ENCODE measurements around the gene TM9SF2.
A peak's percentile ranks its signal among the peaks of the same experiment; 100 is the strongest.

Gene TM9SF2

DNA sequence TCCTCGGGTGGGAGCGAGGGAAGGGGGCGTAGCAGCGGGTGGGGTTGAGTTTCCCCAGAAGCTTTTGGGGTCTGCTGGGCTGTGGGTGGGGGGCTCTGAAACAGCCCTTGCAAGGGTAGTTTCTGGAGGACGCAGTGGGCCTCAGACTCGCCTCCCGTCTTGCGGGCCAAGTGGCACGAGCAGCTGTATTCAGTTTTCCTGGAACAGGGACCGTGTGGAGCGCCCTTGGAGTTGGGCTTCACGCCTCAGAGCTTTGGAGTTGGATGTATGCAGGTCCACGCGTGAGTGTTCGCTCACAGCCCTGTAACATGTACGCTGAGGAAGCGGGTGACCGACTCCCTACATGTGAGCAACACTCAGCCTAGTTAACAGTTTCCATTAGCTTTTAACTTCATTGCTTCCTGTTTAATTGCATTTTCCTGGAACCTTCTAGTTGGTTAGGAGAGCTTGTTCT, 603 bp downstream of the TM9SF2 start:
- TF ChIP-seq, protein P1, sequence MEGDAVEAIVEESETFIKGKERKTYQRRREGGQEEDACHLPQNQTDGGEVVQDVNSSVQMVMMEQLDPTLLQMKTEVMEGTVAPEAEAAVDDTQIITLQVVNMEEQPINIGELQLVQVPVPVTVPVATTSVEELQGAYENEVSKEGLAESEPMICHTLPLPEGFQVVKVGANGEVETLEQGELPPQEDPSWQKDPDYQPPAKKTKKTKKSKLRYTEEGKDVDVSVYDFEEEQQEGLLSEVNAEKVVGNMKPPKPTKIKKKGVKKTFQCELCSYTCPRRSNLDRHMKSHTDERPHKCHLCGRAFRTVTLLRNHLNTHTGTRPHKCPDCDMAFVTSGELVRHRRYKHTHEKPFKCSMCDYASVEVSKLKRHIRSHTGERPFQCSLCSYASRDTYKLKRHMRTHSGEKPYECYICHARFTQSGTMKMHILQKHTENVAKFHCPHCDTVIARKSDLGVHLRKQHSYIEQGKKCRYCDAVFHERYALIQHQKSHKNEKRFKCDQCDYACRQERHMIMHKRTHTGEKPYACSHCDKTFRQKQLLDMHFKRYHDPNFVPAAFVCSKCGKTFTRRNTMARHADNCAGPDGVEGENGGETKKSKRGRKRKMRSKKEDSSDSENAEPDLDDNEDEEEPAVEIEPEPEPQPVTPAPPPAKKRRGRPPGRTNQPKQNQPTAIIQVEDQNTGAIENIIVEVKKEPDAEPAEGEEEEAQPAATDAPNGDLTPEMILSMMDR (IDR thresholded peaks at IDR 0.05) = no peak

DNA sequence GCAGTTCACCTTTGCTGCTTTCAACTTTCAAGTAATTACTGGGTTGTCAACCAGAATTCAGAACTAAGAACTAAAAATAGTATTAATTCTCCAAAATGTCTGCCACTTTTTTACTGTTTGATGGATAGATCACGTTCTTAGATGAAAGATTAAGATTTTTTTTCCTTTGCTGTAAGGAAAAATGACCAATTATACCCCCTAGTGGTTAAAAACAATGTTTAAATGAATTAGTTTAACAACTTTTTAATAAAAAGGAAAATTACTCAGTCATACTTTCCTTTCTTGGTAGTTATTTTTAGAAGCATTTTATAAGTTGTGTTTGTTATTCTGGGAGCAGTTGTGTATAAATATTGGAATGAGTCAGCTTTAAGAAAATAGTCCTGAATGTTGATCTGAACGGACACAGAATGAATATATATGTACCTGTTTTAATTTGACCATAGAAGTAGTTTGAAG, 4.6 kb downstream of the TM9SF2 start:
- TF ChIP-seq, protein P1 (IDR thresholded peaks at IDR 0.05) = peak; percentile 38; the same call in 1 of the 2 replicates

DNA sequence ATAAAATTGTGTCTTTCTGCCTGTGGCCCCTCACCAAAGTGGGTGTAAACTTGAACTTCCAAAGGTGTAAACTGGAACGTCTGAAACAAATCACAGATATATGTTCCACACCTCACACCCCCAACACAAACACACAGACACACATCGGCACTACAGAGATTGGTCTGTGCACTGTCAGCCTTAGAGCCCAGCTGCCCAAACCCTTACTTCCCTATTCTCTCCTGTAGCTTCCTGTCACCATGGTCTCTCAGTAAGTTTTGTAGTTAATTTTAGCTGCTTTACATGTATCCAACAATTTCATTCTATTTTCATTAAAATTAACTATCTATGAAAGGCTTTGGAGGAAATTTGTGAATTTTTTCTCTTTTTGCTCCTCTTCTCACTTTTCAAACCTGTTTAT, 5.4 kb downstream of the TM9SF2 start:
- TF ChIP-seq, protein P1 (IDR thresholded peaks at IDR 0.05) = no peak

DNA sequence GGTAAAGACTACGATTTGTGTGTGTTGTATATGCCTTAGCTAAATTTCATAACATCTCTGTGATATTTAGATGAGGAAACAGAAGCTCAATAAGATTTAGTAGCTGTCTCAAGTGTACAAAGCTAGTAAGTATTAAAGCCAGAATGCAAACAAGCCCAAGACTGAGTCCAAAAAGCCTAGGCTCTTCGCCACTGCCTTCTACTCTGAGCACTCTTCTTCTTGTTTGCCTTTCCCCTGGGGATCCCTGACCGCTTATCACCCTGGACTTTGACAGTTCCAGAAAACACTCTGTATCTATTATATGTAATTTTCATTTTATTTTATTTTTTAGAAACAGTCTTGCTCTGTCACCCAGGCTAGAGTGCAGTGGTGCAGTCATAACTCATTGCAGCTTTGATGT, 5.8 kb downstream of the TM9SF2 start:
- TF ChIP-seq, protein P1 (IDR thresholded peaks at IDR 0.05) = no peak

DNA sequence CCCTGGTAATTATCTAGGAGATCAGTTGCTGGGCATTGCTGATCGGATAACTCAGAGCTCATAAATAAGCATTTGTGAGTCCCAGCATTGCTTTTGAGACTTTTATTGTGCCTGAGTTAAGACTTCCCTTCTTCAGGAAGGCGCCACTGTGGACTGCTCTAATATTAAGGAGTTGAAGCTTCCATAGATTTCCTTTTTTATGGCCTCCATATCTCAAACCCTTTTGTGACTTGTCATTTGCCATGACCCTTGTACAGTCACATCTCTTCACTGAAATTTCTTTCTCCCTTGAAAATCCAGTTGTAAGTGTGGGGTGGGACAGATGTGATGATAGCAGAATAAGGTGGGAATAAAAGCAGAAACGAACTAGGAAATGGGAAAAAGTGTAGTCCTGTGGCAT, 6.3 kb downstream of the TM9SF2 start:
- TF ChIP-seq, protein P1 (IDR thresholded peaks at IDR 0.05) = no peak

DNA sequence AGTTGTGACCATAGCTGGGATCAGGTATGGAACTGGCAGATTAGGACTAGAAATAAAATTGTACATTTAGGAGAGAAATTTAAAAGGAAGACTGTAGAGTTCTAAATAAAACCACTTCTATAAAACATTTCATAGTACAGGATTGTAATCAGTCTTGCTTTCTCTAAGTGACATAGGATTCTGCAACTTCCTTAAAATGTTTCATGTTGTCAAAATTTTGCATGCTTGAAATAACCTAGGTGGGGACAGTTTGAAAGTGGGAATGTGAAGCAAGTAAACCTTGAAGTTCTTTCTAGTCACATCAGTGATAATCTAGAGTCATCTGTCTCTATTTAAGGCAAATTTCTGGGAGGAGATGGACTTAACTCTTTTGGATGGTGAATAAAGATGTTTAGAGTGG, 6.7 kb downstream of the TM9SF2 start:
- TF ChIP-seq, protein P1 (IDR thresholded peaks at IDR 0.05) = no peak

DNA sequence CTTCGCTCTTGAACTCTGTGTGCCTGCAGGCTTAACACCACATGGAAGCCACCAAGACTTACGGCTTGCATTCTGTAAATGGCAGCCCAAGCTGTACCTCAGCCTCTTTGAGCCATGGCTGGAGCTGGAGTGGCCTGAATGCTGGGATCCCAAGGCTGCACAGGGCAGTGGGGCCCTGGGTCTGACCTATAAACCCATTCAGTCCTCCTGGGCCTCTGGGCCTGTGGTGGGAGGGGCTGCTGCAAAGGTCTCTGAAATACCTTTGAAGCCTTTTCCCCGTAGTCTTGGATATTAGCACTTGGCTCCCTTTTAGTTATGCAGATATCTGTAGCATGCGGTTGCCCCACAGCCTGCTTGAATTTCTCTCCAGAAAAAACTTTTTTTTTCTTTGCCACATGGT, 8.2 kb downstream of the TM9SF2 start:
- TF ChIP-seq, protein P1 (IDR thresholded peaks at IDR 0.05) = no peak

DNA sequence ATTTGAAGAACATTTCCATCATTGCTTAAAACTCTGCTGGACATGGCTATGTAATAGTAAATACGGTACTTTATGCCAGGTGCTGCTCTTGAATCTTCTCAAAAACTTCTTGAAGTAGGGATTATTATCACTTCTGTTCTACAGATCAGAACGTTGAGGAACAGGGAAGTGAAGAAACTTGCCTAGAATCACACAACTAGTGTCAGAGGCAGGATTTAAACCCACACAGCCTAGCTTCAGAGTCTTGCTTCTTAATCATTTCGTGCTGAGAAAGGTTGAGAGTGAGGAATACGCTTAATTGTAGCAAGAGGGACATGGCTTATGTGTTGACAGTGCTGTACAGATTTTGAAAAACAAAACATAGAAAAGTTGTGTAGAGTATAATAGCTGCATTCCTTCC, 13.5 kb downstream of the TM9SF2 start:
- TF ChIP-seq, protein P1 (IDR thresholded peaks at IDR 0.05) = no peak
